Measurements from ENCODE around the gene INPP5A. TPM values are rescaled to one million over a fixed set of nuclear protein-coding genes. Genes with fewer than 3 reads are reported as not detected.

INPP5A gene
- total and polyA plus RNA-seq, 4 donors = 12.4 to 39.9 (median 28.2) TPM

- H3K36me3 ChIP-seq (ENCODE audit: control insufficient read depth in 4 of 4, insufficient read depth in 4 of 4, low read length in 4 of 4) = peaks cover 0 to 27% (median 2%) of the 10 kb centered on the region in 4 donors
- no peak for DNase-seq
- 96% methylated on average over 20 of the region's 20 CpGs for WGBS, 2 donors
These were observed 112.2 kb downstream of the INPP5A start for GRCh38 chr10:132649651-132650360.

GRCh38 chr10:132650611-132651250, 113.1 kb downstream of the INPP5A start:
- WGBS, 2 donors = 93 to 95% methylated on average over 19 to 20 of the region's 20 CpGs
- Histone ChIP-seq H3K27ac (ENCODE audit: low read depth in 1 of 2, low read length in 1 of 2) (no peak overlapping the region), H3K36me3 (ENCODE audit: control insufficient read depth in 4 of 4, insufficient read depth in 4 of 4, low read length in 4 of 4) (peaks cover 0 to 27% (median 5%) of the 10 kb centered on the region in 4 donors), H3K4me3 (no peak overlapping the region), H3K9ac (ENCODE audit: insufficient read depth in 1 of 2, low read length in 2 of 2) (no peak overlapping the region), H3K9me3 (ENCODE audit: control insufficient read depth in 4 of 4, insufficient read depth in 3 of 4, low read length in 3 of 4) (no peaks in the 10 kb centered on the region), H3K27me3 (ENCODE audit: control insufficient read depth in 3 of 3, insufficient read depth in 3 of 3, low read length in 2 of 3) (no peaks in the 10 kb centered on the region), H3K4me1 (ENCODE audit: control insufficient read depth in 5 of 5, insufficient read depth in 5 of 5, low read length in 5 of 5) (peaks cover 0 to 7% (median 0%) of the 10 kb centered on the region in 5 donors)
- ATAC-seq (ENCODE audit: insufficient read depth, low FRiP score) (no peak), DNase-seq (no peak)
- TF ChIP-seq CTCF (IDR thresholded peaks at IDR 0.05; ENCODE audit: control extremely low read depth, extremely low read depth) = no peak

More at GRCh38 chr10:132649651-132650360, 112.2 kb downstream of the INPP5A start:
- Histone ChIP-seq H3K27me3 (ENCODE audit: control insufficient read depth in 3 of 3, insufficient read depth in 3 of 3, low read length in 2 of 3) (no peaks in the 10 kb centered on the region), H3K4me3 (no peak overlapping the region), H3K4me1 (ENCODE audit: control insufficient read depth in 5 of 5, insufficient read depth in 5 of 5, low read length in 5 of 5) (peaks cover 0 to 7% (median 0%) of the 10 kb centered on the region in 5 donors), H3K9ac (ENCODE audit: insufficient read depth in 1 of 2, low read length in 2 of 2) (no peak overlapping the region), H3K27ac (ENCODE audit: low read depth in 1 of 2, low read length in 1 of 2) (no peak overlapping the region), H3K9me3 (ENCODE audit: control insufficient read depth in 4 of 4, insufficient read depth in 3 of 4, low read length in 3 of 4) (no peaks in the 10 kb centered on the region)
- no peak for TF ChIP-seq CTCF (IDR thresholded peaks at IDR 0.05; ENCODE audit: control extremely low read depth, extremely low read depth)
- ATAC-seq (ENCODE audit: insufficient read depth, low FRiP score) = no peak

- no peaks in the 10 kb centered on the region for H3K27me3 ChIP-seq (ENCODE audit: control insufficient read depth in 3 of 3, insufficient read depth in 3 of 3, low read length in 2 of 3)
- no peaks in the 10 kb centered on the region for H3K9me3 ChIP-seq (ENCODE audit: control insufficient read depth in 4 of 4, insufficient read depth in 3 of 4, low read length in 3 of 4)
- no peak overlapping the region for H3K27ac ChIP-seq (ENCODE audit: low read depth in 1 of 2, low read length in 1 of 2)
- DNase-seq (no peak), ATAC-seq (ENCODE audit: insufficient read depth, low FRiP score) (no peak)
- WGBS, 2 donors = 92 to 95% methylated on average over 18 of the region's 18 CpGs
- peaks cover 0 to 27% (median 5%) of the 10 kb centered on the region in 4 donors for H3K36me3 ChIP-seq (ENCODE audit: control insufficient read depth in 4 of 4, insufficient read depth in 4 of 4, low read length in 4 of 4)
- no peak overlapping the region for H3K4me3 ChIP-seq
- peaks cover 0 to 7% (median 0%) of the 10 kb centered on the region in 5 donors for H3K4me1 ChIP-seq (ENCODE audit: control insufficient read depth in 5 of 5, insufficient read depth in 5 of 5, low read length in 5 of 5)
- no peak overlapping the region for H3K9ac ChIP-seq (ENCODE audit: insufficient read depth in 1 of 2, low read length in 2 of 2)
- TF ChIP-seq CTCF (IDR thresholded peaks at IDR 0.05; ENCODE audit: control extremely low read depth, extremely low read depth) = no peak
These were observed 114.0 kb downstream of the INPP5A start for GRCh38 chr10:132651511-132652029.
